ENCODE data around the gene MCC.

MCC gene

DNA sequence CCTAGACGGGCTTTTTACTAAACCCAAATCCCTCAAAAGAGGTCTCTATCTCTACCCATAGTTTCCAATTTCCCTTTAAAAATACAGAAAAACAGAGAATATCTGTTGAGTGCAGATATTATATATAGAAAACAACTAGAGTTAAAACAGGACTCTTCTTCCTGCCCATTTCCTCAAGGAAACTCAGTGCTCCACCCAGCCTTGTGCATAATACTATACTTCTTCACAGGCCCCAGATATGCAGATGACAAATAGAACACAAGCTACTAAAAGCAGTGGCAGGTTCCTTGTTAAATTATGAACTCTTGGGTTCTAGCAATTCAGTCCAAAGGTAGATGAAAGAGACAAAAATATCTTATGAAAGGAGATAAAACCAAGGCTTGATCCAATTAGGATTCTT, 253.7 kb downstream of the MCC start:
- no peak overlapping the region for H3K4me3 ChIP-seq (ENCODE audit: low read depth in 1 of 2, low read length in 2 of 2)
- H3K4me1 ChIP-seq (ENCODE audit: control insufficient read depth in 1 of 2, insufficient read depth in 2 of 2, low read length in 2 of 2) = no peaks in the 10 kb centered on the region
- H3K27me3 ChIP-seq (ENCODE audit: control insufficient read depth in 1 of 2, insufficient read depth in 2 of 2, low read length in 2 of 2) = no peaks in the 10 kb centered on the region
- H3K9ac ChIP-seq (ENCODE audit: low read depth in 1 of 2, low read length in 2 of 2) = no peak overlapping the region
- H3K36me3 ChIP-seq (ENCODE audit: control insufficient read depth in 1 of 2, insufficient read depth in 2 of 2, low read length in 2 of 2) = no peaks in the 10 kb centered on the region
- no peak overlapping the region for H3K27ac ChIP-seq (ENCODE audit: low read depth, low read length)
- H3K9me3 ChIP-seq (ENCODE audit: control insufficient read depth in 1 of 2, low read length in 2 of 2) = no peaks in the 10 kb centered on the region

DNA sequence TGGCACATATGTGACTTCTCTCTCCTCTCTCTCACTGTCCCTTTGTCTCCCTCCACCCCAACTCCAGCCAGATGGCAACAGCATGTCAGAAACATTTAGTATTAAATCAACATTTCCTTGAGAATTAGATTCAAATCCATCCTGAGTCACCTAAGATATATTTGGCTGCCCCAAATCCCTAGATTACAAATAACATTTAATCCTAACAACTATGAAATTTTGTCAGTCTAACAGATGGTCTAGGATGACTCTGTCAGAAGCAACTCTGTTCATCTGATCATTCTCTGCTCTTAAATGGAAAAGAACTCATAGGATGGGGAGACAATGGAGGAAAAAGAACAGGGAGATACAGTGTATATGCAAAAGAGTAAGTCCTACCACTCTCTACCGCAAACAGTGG, 254.6 kb downstream of the MCC start:
- Histone ChIP-seq H3K36me3 (ENCODE audit: control insufficient read depth in 1 of 2, insufficient read depth in 2 of 2, low read length in 2 of 2) (no peaks in the 10 kb centered on the region), H3K9ac (ENCODE audit: low read depth in 1 of 2, low read length in 2 of 2) (no peak overlapping the region), H3K4me1 (ENCODE audit: control insufficient read depth in 1 of 2, insufficient read depth in 2 of 2, low read length in 2 of 2) (no peaks in the 10 kb centered on the region), H3K9me3 (ENCODE audit: control insufficient read depth in 1 of 2, low read length in 2 of 2) (no peaks in the 10 kb centered on the region), H3K27me3 (ENCODE audit: control insufficient read depth in 1 of 2, insufficient read depth in 2 of 2, low read length in 2 of 2) (no peaks in the 10 kb centered on the region), H3K4me3 (ENCODE audit: low read depth in 1 of 2, low read length in 2 of 2) (no peak overlapping the region), H3K27ac (ENCODE audit: low read depth, low read length) (no peak overlapping the region)

DNA sequence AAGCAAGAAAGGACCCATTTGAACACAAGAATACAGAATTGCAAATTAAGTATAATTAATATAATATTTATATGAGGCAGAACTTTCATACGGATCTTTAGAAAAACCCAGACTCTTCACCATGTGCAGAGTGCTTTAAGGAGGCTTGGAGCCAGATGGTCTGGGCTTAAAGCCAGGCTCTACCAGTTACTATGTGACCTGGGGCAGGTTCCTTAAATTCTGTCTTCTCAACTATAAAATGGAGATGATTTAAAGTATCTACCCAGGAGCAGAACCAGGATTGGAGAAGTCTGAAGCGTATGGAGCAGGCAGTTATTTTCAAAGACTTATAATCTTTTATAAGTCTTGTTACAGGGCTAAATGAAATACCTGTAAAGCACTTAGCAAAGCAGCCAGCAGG, 255.6 kb downstream of the MCC start:
- Histone ChIP-seq H3K4me3 (ENCODE audit: low read depth in 1 of 2, low read length in 2 of 2) (no peak overlapping the region), H3K27me3 (ENCODE audit: control insufficient read depth in 1 of 2, insufficient read depth in 2 of 2, low read length in 2 of 2) (no peaks in the 10 kb centered on the region), H3K36me3 (ENCODE audit: control insufficient read depth in 1 of 2, insufficient read depth in 2 of 2, low read length in 2 of 2) (no peaks in the 10 kb centered on the region), H3K4me1 (ENCODE audit: control insufficient read depth in 1 of 2, insufficient read depth in 2 of 2, low read length in 2 of 2) (no peaks in the 10 kb centered on the region), H3K27ac (ENCODE audit: low read depth, low read length) (no peak overlapping the region), H3K9ac (ENCODE audit: low read depth in 1 of 2, low read length in 2 of 2) (no peak overlapping the region), H3K9me3 (ENCODE audit: control insufficient read depth in 1 of 2, low read length in 2 of 2) (no peaks in the 10 kb centered on the region)

DNA sequence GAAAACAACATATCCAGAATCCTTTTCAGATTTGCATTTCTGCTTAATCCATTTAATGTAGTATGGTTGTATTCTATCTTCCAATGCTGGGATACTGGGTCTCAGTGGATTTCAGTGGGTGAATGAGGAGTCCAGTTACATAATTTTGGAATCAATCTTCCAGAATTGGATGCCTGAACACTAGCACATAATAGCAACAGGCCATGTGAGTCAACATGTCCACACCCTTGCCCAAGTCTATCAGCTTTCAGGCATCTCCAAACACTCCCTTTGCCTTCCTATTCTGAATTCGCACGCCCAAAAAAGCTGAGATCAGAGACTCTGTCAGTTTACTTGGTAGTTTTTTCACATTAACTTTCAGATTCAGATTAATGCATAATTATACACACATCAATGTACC, 256.0 kb downstream of the MCC start:
- no peaks in the 10 kb centered on the region for H3K4me1 ChIP-seq (ENCODE audit: control insufficient read depth in 1 of 2, insufficient read depth in 2 of 2, low read length in 2 of 2)
- H3K27ac ChIP-seq (ENCODE audit: low read depth, low read length) = no peak overlapping the region
- H3K9ac ChIP-seq (ENCODE audit: low read depth in 1 of 2, low read length in 2 of 2) = no peak overlapping the region
- H3K4me3 ChIP-seq (ENCODE audit: low read depth in 1 of 2, low read length in 2 of 2) = no peak overlapping the region
- H3K36me3 ChIP-seq (ENCODE audit: control insufficient read depth in 1 of 2, insufficient read depth in 2 of 2, low read length in 2 of 2) = no peaks in the 10 kb centered on the region
- H3K27me3 ChIP-seq (ENCODE audit: control insufficient read depth in 1 of 2, insufficient read depth in 2 of 2, low read length in 2 of 2) = no peaks in the 10 kb centered on the region
- H3K9me3 ChIP-seq (ENCODE audit: control insufficient read depth in 1 of 2, low read length in 2 of 2) = no peaks in the 10 kb centered on the region

DNA sequence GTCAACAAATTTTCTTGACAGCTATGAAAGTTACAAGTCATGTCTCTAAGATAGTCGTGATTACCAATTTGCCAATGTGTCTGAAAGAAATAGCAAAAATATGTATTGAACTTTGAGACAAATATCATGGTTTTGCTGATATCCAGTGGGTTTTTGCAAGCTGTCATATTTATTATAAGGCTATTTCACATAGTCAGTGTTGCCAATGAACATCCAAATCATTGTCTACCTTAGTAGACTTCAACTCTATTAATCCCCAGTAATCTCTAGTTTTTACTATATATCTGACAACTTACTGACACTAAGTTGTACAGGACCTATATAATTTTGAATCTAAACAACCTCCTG, 256.6 kb downstream of the MCC start:
- Histone ChIP-seq H3K4me3 (ENCODE audit: low read depth in 1 of 2, low read length in 2 of 2) (no peak overlapping the region), H3K27me3 (ENCODE audit: control insufficient read depth in 1 of 2, insufficient read depth in 2 of 2, low read length in 2 of 2) (no peaks in the 10 kb centered on the region), H3K9ac (ENCODE audit: low read depth in 1 of 2, low read length in 2 of 2) (no peak overlapping the region), H3K9me3 (ENCODE audit: control insufficient read depth in 1 of 2, low read length in 2 of 2) (no peaks in the 10 kb centered on the region), H3K27ac (ENCODE audit: low read depth, low read length) (no peak overlapping the region), H3K36me3 (ENCODE audit: control insufficient read depth in 1 of 2, insufficient read depth in 2 of 2, low read length in 2 of 2) (no peaks in the 10 kb centered on the region), H3K4me1 (ENCODE audit: control insufficient read depth in 1 of 2, insufficient read depth in 2 of 2, low read length in 2 of 2) (no peaks in the 10 kb centered on the region)

DNA sequence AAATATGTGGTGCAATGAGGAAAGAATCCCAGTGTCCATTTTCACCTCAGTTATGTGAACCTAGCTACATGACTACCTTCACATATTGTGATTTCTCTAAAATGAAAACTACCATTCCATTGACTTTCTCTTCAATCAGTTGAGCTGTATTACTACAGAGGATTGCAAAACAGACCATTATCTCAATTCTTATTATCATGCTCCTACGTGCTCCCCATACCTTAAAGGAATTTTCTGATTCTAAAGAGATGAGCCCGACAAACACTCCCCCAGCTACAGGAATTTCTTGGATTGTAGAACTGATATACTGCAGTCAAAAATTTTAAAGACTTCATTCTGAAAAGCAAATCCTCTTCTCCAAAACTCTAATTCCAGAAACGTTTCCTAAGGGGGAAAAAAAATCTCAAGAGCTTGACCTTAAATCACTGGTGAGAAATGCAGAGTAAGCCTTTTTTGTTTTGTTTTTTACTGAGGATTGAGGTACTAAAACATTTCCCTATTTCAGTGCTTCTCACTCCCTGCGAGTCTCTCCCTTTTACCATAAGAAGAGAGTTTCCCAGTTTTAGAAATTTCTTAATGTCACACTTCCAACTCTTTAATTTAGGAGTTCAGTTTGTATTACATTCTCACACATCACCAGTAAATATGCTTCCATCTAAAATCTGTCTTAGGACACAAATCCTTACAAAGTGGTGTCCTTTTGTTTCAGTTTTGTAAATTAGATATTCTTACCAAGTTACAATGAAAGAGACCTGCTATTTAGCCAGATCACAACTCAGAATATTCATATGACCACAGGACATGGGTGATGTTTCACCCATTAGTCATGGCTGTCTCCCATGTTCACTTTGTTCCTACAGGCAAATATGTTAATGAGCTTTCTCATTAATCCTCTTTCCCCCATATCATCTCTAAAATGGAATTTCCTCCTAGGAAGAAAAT, 257.3 kb downstream of the MCC start:
- H3K4me3 ChIP-seq (ENCODE audit: low read depth in 1 of 2, low read length in 2 of 2) = no peak overlapping the region
- H3K9ac ChIP-seq (ENCODE audit: low read depth in 1 of 2, low read length in 2 of 2) = no peak overlapping the region
- no peaks in the 10 kb centered on the region for H3K36me3 ChIP-seq (ENCODE audit: control insufficient read depth in 1 of 2, insufficient read depth in 2 of 2, low read length in 2 of 2)
- H3K27me3 ChIP-seq (ENCODE audit: control insufficient read depth in 1 of 2, insufficient read depth in 2 of 2, low read length in 2 of 2) = no peaks in the 10 kb centered on the region
- H3K27ac ChIP-seq (ENCODE audit: low read depth, low read length) = no peak overlapping the region
- no peaks in the 10 kb centered on the region for H3K4me1 ChIP-seq (ENCODE audit: control insufficient read depth in 1 of 2, insufficient read depth in 2 of 2, low read length in 2 of 2)
- no peaks in the 10 kb centered on the region for H3K9me3 ChIP-seq (ENCODE audit: control insufficient read depth in 1 of 2, low read length in 2 of 2)

DNA sequence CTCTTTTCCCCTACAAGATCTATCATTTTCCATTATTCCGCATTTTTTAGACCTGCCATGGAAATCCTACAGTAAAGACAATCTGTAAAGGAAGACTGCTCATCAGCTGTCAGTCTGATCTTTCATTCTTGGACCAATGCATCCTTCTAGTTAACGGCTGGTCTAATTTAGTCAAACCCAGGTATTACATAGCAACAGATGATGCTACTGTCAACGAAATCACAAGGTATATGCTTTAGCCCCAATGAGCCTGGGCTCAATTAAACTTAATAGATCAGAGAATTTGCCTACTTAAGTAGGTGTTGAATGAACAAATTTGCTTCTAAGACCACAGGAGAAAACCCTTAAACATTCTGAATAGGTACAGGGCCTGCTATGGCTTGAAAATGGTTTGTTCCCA, 260.5 kb downstream of the MCC start:
- no peaks in the 10 kb centered on the region for H3K36me3 ChIP-seq (ENCODE audit: control insufficient read depth in 1 of 2, insufficient read depth in 2 of 2, low read length in 2 of 2)
- no peaks in the 10 kb centered on the region for H3K27me3 ChIP-seq (ENCODE audit: control insufficient read depth in 1 of 2, insufficient read depth in 2 of 2, low read length in 2 of 2)
- H3K9me3 ChIP-seq (ENCODE audit: control insufficient read depth in 1 of 2, low read length in 2 of 2) = no peaks in the 10 kb centered on the region
- no peak overlapping the region for H3K27ac ChIP-seq (ENCODE audit: low read depth, low read length)
- H3K4me1 ChIP-seq (ENCODE audit: control insufficient read depth in 1 of 2, insufficient read depth in 2 of 2, low read length in 2 of 2) = no peaks in the 10 kb centered on the region
- no peak overlapping the region for H3K4me3 ChIP-seq (ENCODE audit: low read depth in 1 of 2, low read length in 2 of 2)
- no peak overlapping the region for H3K9ac ChIP-seq (ENCODE audit: low read depth in 1 of 2, low read length in 2 of 2)

DNA sequence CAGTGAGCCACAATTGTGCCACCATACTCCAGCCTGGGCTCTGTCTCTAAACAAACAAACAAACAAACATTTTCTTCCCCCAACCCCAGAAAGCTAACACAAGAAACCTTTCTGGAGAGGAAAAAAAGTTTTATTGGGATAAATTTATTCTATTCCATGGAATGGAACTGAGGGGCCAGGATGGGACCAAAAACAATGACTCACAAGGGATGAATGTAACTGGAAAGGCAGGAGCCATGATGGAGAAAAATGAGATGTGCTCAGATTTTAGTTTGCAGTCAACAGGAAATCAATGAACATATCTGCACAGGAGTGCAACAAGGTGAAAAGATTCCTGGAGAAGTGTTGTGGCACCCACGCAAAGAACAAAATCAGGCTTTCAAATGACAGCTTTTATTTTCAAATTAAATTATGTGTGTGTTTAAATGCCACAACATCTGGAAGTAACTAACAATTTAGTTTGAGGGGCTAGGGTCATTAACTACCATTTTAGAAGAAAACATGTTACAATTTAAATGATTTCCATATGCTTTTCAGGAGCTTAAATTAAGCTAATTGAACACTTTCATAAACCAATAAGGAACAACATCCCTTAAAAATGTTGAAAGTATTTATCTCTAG, 262.0 kb downstream of the MCC start:
- no peak overlapping the region for H3K9ac ChIP-seq (ENCODE audit: low read depth in 1 of 2, low read length in 2 of 2)
- no peaks in the 10 kb centered on the region for H3K4me1 ChIP-seq (ENCODE audit: control insufficient read depth in 1 of 2, insufficient read depth in 2 of 2, low read length in 2 of 2)
- H3K36me3 ChIP-seq (ENCODE audit: control insufficient read depth in 1 of 2, insufficient read depth in 2 of 2, low read length in 2 of 2) = no peaks in the 10 kb centered on the region
- no peak overlapping the region for H3K4me3 ChIP-seq (ENCODE audit: low read depth in 1 of 2, low read length in 2 of 2)
- no peak overlapping the region for H3K27ac ChIP-seq (ENCODE audit: low read depth, low read length)
- no peaks in the 10 kb centered on the region for H3K27me3 ChIP-seq (ENCODE audit: control insufficient read depth in 1 of 2, insufficient read depth in 2 of 2, low read length in 2 of 2)
- no peaks in the 10 kb centered on the region for H3K9me3 ChIP-seq (ENCODE audit: control insufficient read depth in 1 of 2, low read length in 2 of 2)

DNA sequence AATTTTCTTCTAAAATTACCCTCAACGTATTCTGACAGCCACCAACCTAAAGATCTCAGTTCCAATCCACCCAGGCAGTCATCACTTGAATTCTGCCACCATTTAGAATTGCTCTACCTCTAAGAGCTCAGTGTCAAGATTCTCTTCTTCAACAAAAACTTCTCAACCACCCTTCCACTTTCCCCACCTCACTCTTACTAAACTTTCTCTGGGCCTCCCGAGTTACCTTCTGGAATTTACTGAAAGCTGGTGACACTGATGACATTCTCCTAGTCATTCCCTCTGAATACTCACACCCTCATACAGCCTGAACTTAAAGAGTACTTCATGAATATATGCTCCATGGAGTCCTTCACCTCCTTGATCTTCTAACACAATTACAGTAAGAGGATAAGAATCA, 263.0 kb downstream of the MCC start:
- H3K27me3 ChIP-seq (ENCODE audit: control insufficient read depth in 1 of 2, insufficient read depth in 2 of 2, low read length in 2 of 2) = no peaks in the 10 kb centered on the region
- no peak overlapping the region for H3K27ac ChIP-seq (ENCODE audit: low read depth, low read length)
- no peak overlapping the region for H3K4me3 ChIP-seq (ENCODE audit: low read depth in 1 of 2, low read length in 2 of 2)
- H3K9me3 ChIP-seq (ENCODE audit: control insufficient read depth in 1 of 2, low read length in 2 of 2) = no peaks in the 10 kb centered on the region
- H3K36me3 ChIP-seq (ENCODE audit: control insufficient read depth in 1 of 2, insufficient read depth in 2 of 2, low read length in 2 of 2) = no peaks in the 10 kb centered on the region
- no peak overlapping the region for H3K9ac ChIP-seq (ENCODE audit: low read depth in 1 of 2, low read length in 2 of 2)
- H3K4me1 ChIP-seq (ENCODE audit: control insufficient read depth in 1 of 2, insufficient read depth in 2 of 2, low read length in 2 of 2) = no peaks in the 10 kb centered on the region

DNA sequence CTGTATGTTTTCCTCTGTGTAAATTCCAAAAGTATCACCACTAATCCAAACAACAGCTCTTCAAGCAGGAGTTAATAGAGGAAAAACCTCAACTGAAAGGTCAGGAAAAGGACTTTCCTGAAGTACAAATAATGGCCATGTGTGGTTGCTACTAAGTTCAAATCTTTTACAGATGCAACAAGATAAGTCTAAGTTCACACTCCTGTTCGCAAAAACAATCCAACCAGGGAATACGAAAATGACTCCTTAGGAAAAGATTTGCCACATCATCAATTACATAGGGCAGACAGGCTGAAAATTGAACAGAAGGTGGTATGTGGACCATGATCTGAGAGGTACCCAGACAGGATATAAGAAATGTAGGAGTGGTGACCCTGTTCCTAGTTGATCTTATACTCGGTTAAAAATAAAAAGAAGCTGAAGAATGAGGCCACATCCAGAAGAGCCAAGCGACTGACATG, 263.6 kb downstream of the MCC start:
- Histone ChIP-seq H3K9ac (ENCODE audit: low read depth in 1 of 2, low read length in 2 of 2) (no peak overlapping the region), H3K36me3 (ENCODE audit: control insufficient read depth in 1 of 2, insufficient read depth in 2 of 2, low read length in 2 of 2) (no peaks in the 10 kb centered on the region), H3K4me1 (ENCODE audit: control insufficient read depth in 1 of 2, insufficient read depth in 2 of 2, low read length in 2 of 2) (no peaks in the 10 kb centered on the region), H3K9me3 (ENCODE audit: control insufficient read depth in 1 of 2, low read length in 2 of 2) (no peaks in the 10 kb centered on the region), H3K27ac (ENCODE audit: low read depth, low read length) (no peak overlapping the region), H3K27me3 (ENCODE audit: control insufficient read depth in 1 of 2, insufficient read depth in 2 of 2, low read length in 2 of 2) (no peaks in the 10 kb centered on the region), H3K4me3 (ENCODE audit: low read depth in 1 of 2, low read length in 2 of 2) (no peak overlapping the region)

Measured in duodenal mucosa (tissue), 2 donors.